Stimulated activated naive CD8-positive, alpha-beta T cell treated with anti-CD3 and anti-CD28 coated beads, Interleukin-15, Interleukin-2, amounts not matched to agents 100 U/mL and 50 U/mL, for 24 hours (primary cell): Measurements from ENCODE around the gene FASLG.
"Not testable (repeated sequence)": the region's sequence is repeated elsewhere in the genome, so short reads cannot be mapped to it uniquely, and the experiment has no call there.

Experiments
- ATAC-seq: fragments of 150-1000 bp; cut with Tn5 transposase; one replicate; pipeline ENCODE4 v1.10.0; 2021
- DNase-seq: peaks from one replicate; pipeline ENCODE4 v3.0.0; 2021

Gene FASLG

GRCh38 chr1:172658871-172659453 is at the start of gene FASLG:
FASLG (plus strand) TSS chr1:172659103; CDS start chr1:172659202, 99 bp downstream.
- DNase-seq (peak; percentile 73), ATAC-seq (peak; percentile 81)

- ATAC-seq (peak; percentile 68), DNase-seq (no peak)
Measured at GRCh38 chr1:172609528-172609927, 49.4 kb upstream of the FASLG start.

GRCh38 chr1:172612478-172612877 is 46.4 kb upstream of the FASLG start:
- DNase-seq: no peak
- ATAC-seq: no peak

GRCh38 chr1:172613294-172613693 is 45.6 kb upstream of the FASLG start:
- DNase-seq: no peak
- no peak for ATAC-seq

- DNase-seq (no peak), ATAC-seq (no peak)
Measured at GRCh38 chr1:172616195-172616594, 42.7 kb upstream of the FASLG start.

GRCh38 chr1:172616636-172617035 is 42.3 kb upstream of the FASLG start:
- ATAC-seq: no peak
- DNase-seq: no peak

- not testable (repeated sequence) for ATAC-seq, DNase-seq
Measured at GRCh38 chr1:172620603-172621002, 38.3 kb upstream of the FASLG start.

- DNase-seq (no peak), ATAC-seq (no peak)
Measured at GRCh38 chr1:172622541-172622940, 36.4 kb upstream of the FASLG start.

GRCh38 chr1:172623748-172624147 is 35.2 kb upstream of the FASLG start:
- ATAC-seq: no peak
- DNase-seq: no peak

GRCh38 chr1:172626845-172627244 is 32.1 kb upstream of the FASLG start:
- DNase-seq (no peak), ATAC-seq (no peak)

- DNase-seq: no peak
- ATAC-seq: peak; percentile 66
Measured at GRCh38 chr1:172627702-172628101, 31.2 kb upstream of the FASLG start.

GRCh38 chr1:172628401-172628800 is 30.5 kb upstream of the FASLG start:
- DNase-seq (no peak), ATAC-seq (no peak)

GRCh38 chr1:172629170-172629569 is 29.7 kb upstream of the FASLG start:
- ATAC-seq (no peak), DNase-seq (no peak)

- ATAC-seq: peak; percentile 45
- no peak for DNase-seq
Measured at GRCh38 chr1:172629638-172630037, 29.3 kb upstream of the FASLG start.

GRCh38 chr1:172630056-172630818 is 28.7 kb upstream of the FASLG start:
- ATAC-seq (no peak), DNase-seq (no peak)

GRCh38 chr1:172630868-172631267 is 28.0 kb upstream of the FASLG start:
- DNase-seq (no peak), ATAC-seq (no peak)

GRCh38 chr1:172637522-172637921 is 21.4 kb upstream of the FASLG start:
- peak; percentile 50 for DNase-seq

GRCh38 chr1:172638249-172638648 is 20.7 kb upstream of the FASLG start:
- DNase-seq (no peak), ATAC-seq (peak; percentile 12)

More at GRCh38 chr1:172637522-172637921, 21.4 kb upstream of the FASLG start:
- ATAC-seq: peak; percentile 57

GRCh38 chr1:172638885-172639831 is 19.7 kb upstream of the FASLG start:
- ATAC-seq (peak; percentile 80), DNase-seq (peak; percentile 79)

- DNase-seq (no peak), ATAC-seq (no peak)
Measured at GRCh38 chr1:172640111-172640510, 18.8 kb upstream of the FASLG start.

GRCh38 chr1:172641492-172641891 is 17.4 kb upstream of the FASLG start:
- DNase-seq: no peak
- ATAC-seq: no peak

- ATAC-seq: no peak
- no peak for DNase-seq
Measured at GRCh38 chr1:172642970-172643369, 15.9 kb upstream of the FASLG start.

- ATAC-seq (no peak), DNase-seq (no peak)
Measured at GRCh38 chr1:172646653-172647052, 12.2 kb upstream of the FASLG start.
